IMR-90 (cell line): ENCODE data around the gene FBN1. TPM values are rescaled to one million over a fixed set of nuclear protein-coding genes. Genes with fewer than 3 reads are reported as not detected.

Experiments
- ATAC-seq: fragments of 200-7000 bp; cut with Tn5 transposase; 2 replicates; pipeline ENCODE4 v1.9.1; 2020; ENCODE audit warnings: low read depth, mild to moderate bottlenecking, moderate library complexity
- BruUV-seq: library from RNA; stranded (reverse); fragments of 400-500 nt; replicated peaks from 2 replicates; lab custom pipeline; 2021; lab: Mats Ljungman, UMichigan
- CTCF ChIA-PET: fragments of 300-600 bp; formaldehyde crosslinking; extraction: SDS; loops from one replicate; lab custom pipeline; 2021; ENCODE audit warnings: antibody characterized with exemption; lab: Yijun Ruan, JAX
- POLR2A ChIA-PET: fragments of 300-600 bp; sonication (Branson Sonifier 250); formaldehyde crosslinking; loops from one replicate; lab custom pipeline; 2022; ENCODE audit warnings: antibody characterized with exemption; ENCODE audit not compliant: unreplicated experiment; lab: Charles Lee
- DNase-seq: peaks from one replicate; pipeline ENCODE4 v3.0.0; 2013
- H2AFZ ChIP-seq: replicated peaks from 2 replicates; pipeline ENCODE3; 2013; ENCODE audit warnings: low read length, mild to moderate bottlenecking; ENCODE audit not compliant: poor library complexity
- H2AK5ac ChIP-seq: 2 replicates; pipeline ENCODE4 v1.6.1; 2013; ENCODE audit warnings: low read depth, low read length, inconsistent platforms
- H2AK9ac ChIP-seq: replicated peaks from 2 replicates; pipeline ENCODE3; 2013; ENCODE audit warnings: mild to moderate bottlenecking, low read depth, low read length, moderate library complexity; ENCODE audit not compliant: poor library complexity
- H2BK120ac ChIP-seq: 2 replicates; pipeline ENCODE4 v1.6.1; 2013; ENCODE audit warnings: low read depth, low read length, inconsistent platforms
- H2BK15ac ChIP-seq: 3 replicates; pipeline ENCODE4 v1.6.1; 2013; ENCODE audit warnings: low read depth, low read length, inconsistent platforms
- H2BK20ac ChIP-seq: 2 replicates; pipeline ENCODE4 v1.6.1; 2013; ENCODE audit warnings: low read depth, mild to moderate bottlenecking, inconsistent platforms, low read length, moderate library complexity
- H2BK5ac ChIP-seq: 2 replicates; pipeline ENCODE4 v1.6.1; 2013; ENCODE audit warnings: mild to moderate bottlenecking, low read depth, low read length, inconsistent platforms; ENCODE audit not compliant: poor library complexity, severe bottlenecking
- H3K14ac ChIP-seq: replicated peaks from 2 replicates; pipeline ENCODE4 v1.6.1; 2013; ENCODE audit warnings: low read depth, low read length, inconsistent platforms
- H3K18ac ChIP-seq: 2 replicates; pipeline ENCODE4 v1.6.1; 2013; ENCODE audit warnings: low read depth, low read length, control low read depth
- H3K23ac ChIP-seq: 2 replicates; pipeline ENCODE4 v1.6.1; 2013; ENCODE audit warnings: low read depth, low read length, inconsistent platforms
- H3K27ac ChIP-seq: 2 replicates; pipeline ENCODE4 v1.5.1; 2013; ENCODE audit warnings: mild to moderate bottlenecking, control low read depth, low read length; ENCODE audit not compliant: insufficient read depth
- H3K27me3 ChIP-seq: 2 replicates; pipeline ENCODE4 v1.6.1; 2013; ENCODE audit warnings: low read length; ENCODE audit not compliant: control insufficient read depth, insufficient read depth
- H3K36me3 ChIP-seq: 2 replicates; pipeline ENCODE4 v1.6.1; 2013; ENCODE audit warnings: low read length, mixed read lengths; ENCODE audit not compliant: control insufficient read depth, insufficient read depth
- H3K4ac ChIP-seq: 2 replicates; pipeline ENCODE4 v1.6.1; 2013; ENCODE audit warnings: low read depth, low read length, inconsistent platforms
- H3K4me1 ChIP-seq: 2 replicates; pipeline ENCODE4 v1.6.1; 2013; ENCODE audit warnings: low read length, mixed read lengths; ENCODE audit not compliant: control insufficient read depth, insufficient read depth
- H3K4me2 ChIP-seq: 2 replicates; pipeline ENCODE4 v1.6.1; 2013; ENCODE audit warnings: low read depth, mild to moderate bottlenecking, control low read depth, low read length, moderate library complexity
- H3K4me3 ChIP-seq: 2 replicates; pipeline ENCODE4 v1.5.1; 2013; ENCODE audit warnings: low read depth, mild to moderate bottlenecking, control low read depth, low read length, moderate library complexity; ENCODE audit not compliant: insufficient read depth
- H3K56ac ChIP-seq: 2 replicates; pipeline ENCODE4 v1.6.1; 2013; ENCODE audit warnings: low read length, inconsistent platforms; ENCODE audit not compliant: insufficient read depth; ENCODE audit errors: extremely low read depth
- H3K79me1 ChIP-seq, 2 experiments: 2 replicates each; pipeline ENCODE4 v1.6.1; 2013; ENCODE audit warnings: low read length in 2 of 2, inconsistent platforms in 1 of 2, low read depth in 1 of 2
- H3K9ac ChIP-seq: 2 replicates; pipeline ENCODE4 v1.6.1; 2013; ENCODE audit warnings: low read depth, low read length, control low read depth
- H3K9me1 ChIP-seq: 2 replicates; pipeline ENCODE4 v1.6.1; 2013; ENCODE audit warnings: low read length, inconsistent platforms; ENCODE audit not compliant: insufficient read depth
- H3K9me3 ChIP-seq: 2 replicates; pipeline ENCODE4 v1.6.1; 2013; ENCODE audit warnings: low read length; ENCODE audit not compliant: control insufficient read depth, insufficient read depth
- H4K20me1 ChIP-seq: 2 replicates; pipeline ENCODE4 v1.6.1; 2013; ENCODE audit warnings: low read length, inconsistent platforms; ENCODE audit not compliant: insufficient read depth
- H4K5ac ChIP-seq: 2 replicates; pipeline ENCODE4 v1.6.1; 2013; ENCODE audit warnings: mild to moderate bottlenecking, low read depth, low read length, control low read depth
- H4K8ac ChIP-seq, 2 experiments: 2 replicates each; pipeline ENCODE4 v1.6.1; 2013; ENCODE audit warnings: low read depth in 2 of 2, low read length in 2 of 2, control low read depth in 1 of 2, inconsistent platforms in 1 of 2
- H4K91ac ChIP-seq: 2 replicates; pipeline ENCODE4 v1.6.1; 2013; ENCODE audit warnings: low read depth, low read length, inconsistent platforms; ENCODE audit not compliant: insufficient read depth
- BHLHE40 ChIP-seq: fragments of 150-350 bp; IDR thresholded peaks from 2 replicates; pipeline ENCODE4 v1.6.1; 2016; ENCODE audit warnings: mild to moderate bottlenecking, low read depth, low read length
- CEBPB ChIP-seq: IDR thresholded peaks from 2 replicates; pipeline ENCODE4 v1.6.1; 2012; ENCODE audit warnings: low read depth, low read length, improper control_type of control experiment
- CHD1 ChIP-seq: IDR thresholded peaks from 2 replicates; pipeline ENCODE4 v1.6.1; 2012; ENCODE audit warnings: low read depth, low read length, improper control_type of control experiment
- CTCF ChIP-seq: conservative IDR thresholded peaks from 2 replicates; pipeline ENCODE4 v1.5.1; 2012; ENCODE audit warnings: mild to moderate bottlenecking, low read depth, low read length, improper control_type of control experiment
- ELK1 ChIP-seq: fragments of 150-350 bp; IDR thresholded peaks from 2 replicates; pipeline ENCODE4 v1.6.1; 2016; ENCODE audit warnings: low read depth, mild to moderate bottlenecking, low read length, moderate library complexity, borderline replicate concordance
- FOS ChIP-seq: fragments of 150-350 bp; IDR thresholded peaks from 2 replicates; pipeline ENCODE4 v1.6.1; 2016; ENCODE audit warnings: low read depth, low read length
- MAFK ChIP-seq: IDR thresholded peaks from 2 replicates; pipeline ENCODE4 v1.6.1; 2012; ENCODE audit warnings: low read depth, low read length, improper control_type of control experiment
- MAZ ChIP-seq: IDR thresholded peaks from 2 replicates; pipeline ENCODE4 v1.6.1; 2012; ENCODE audit warnings: low read depth, mild to moderate bottlenecking, low read length, improper control_type of control experiment, moderate library complexity, borderline replicate concordance
- MXI1 ChIP-seq: IDR thresholded peaks from 2 replicates; pipeline ENCODE4 v1.6.1; 2012; ENCODE audit warnings: low read depth, mild to moderate bottlenecking, low read length, moderate library complexity, borderline replicate concordance
- NFE2L2 ChIP-seq: fragments of 150-350 bp; IDR thresholded peaks from 2 replicates; pipeline ENCODE4 v1.6.1; 2016; ENCODE audit warnings: low read depth, mild to moderate bottlenecking, low read length
- POLR2A ChIP-seq: IDR thresholded peaks from 2 replicates; pipeline ENCODE4 v1.6.1; 2012; ENCODE audit warnings: mild to moderate bottlenecking, low read depth, low read length
- RAD21 ChIP-seq: IDR thresholded peaks from 2 replicates; pipeline ENCODE4 v1.6.1; 2012; ENCODE audit warnings: low read length, improper control_type of control experiment
- RCOR1 ChIP-seq: IDR thresholded peaks from 2 replicates; pipeline ENCODE4 v1.6.1; 2012; ENCODE audit warnings: mild to moderate bottlenecking, low read length, improper control_type of control experiment; ENCODE audit not compliant: insufficient replicate concordance
- RFX5 ChIP-seq: IDR thresholded peaks from 2 replicates; pipeline ENCODE4 v1.8.0; 2012; ENCODE audit warnings: low read depth, mild to moderate bottlenecking, low read length, moderate library complexity
- SMC3 ChIP-seq: fragments of 150-350 bp; IDR thresholded peaks from 2 replicates; pipeline ENCODE4 v1.6.1; 2016; ENCODE audit warnings: low read depth, mild to moderate bottlenecking, antibody characterized with exemption, low read length, moderate library complexity
- USF2 ChIP-seq: fragments of 150-350 bp; IDR thresholded peaks from 2 replicates; pipeline ENCODE4 v1.6.1; 2017; ENCODE audit warnings: mild to moderate bottlenecking, antibody characterized with exemption, low read length, low read depth
- dilution Hi-C: fragments of 300-500 bp; cut with HindIII; formaldehyde crosslinking; loops from one replicate; pipeline ENCODE4 v1.14.3; 2018; ENCODE audit warnings: low sequenced_read_pairs; ENCODE audit not compliant: unreplicated experiment
- in situ Hi-C: fragments of 300-500 bp; cut with MboI; formaldehyde crosslinking; loops from 3 replicates; pipeline ENCODE4 v1.14.3; 2019; ENCODE audit warnings: low sequenced_read_pairs, inconsistent platforms, mixed read lengths
- intact Hi-C: fragments of 100-400 bp; cut with micrococcal nuclease; formaldehyde crosslinking; loops from 2 replicates; pipeline ENCODE4 v1.10.0; 2022
- polyA plus RNA-seq, 3 experiments: library from polyadenylated mRNA; depleted of rRNA; stranded (reverse); fragments of >200 nt; gene quantifications; 2 replicates each; pipeline ENCODE4 v1.2.3, GENCODE V29; 2012; ENCODE audit warnings: low replicate concordance in 1 of 3
- total RNA-seq: library from RNA; depleted of rRNA; stranded (reverse); fragments of >200 nt; gene quantifications from 2 replicates; pipeline ENCODE4 v1.2.3, GENCODE V29; 2012

FBN1 gene
- total and polyA plus RNA-seq, 2 of the 4 experiments (the other 2 are of a cell fraction), result 134 to 283 TPM

- H4K8ac ChIP-seq, result no peak overlapping the region
- H3K14ac ChIP-seq, result no peak overlapping the region
- no peaks in the 10 kb centered on the region for H4K20me1 ChIP-seq
- CTCF ChIA-PET, result no interaction called here
- no peak overlapping the region for H3K9ac ChIP-seq
- H2AK5ac ChIP-seq, result no peak overlapping the region
- no peak overlapping the region for H2BK5ac ChIP-seq
- H2BK120ac ChIP-seq, result no peak overlapping the region
- no peak overlapping the region for H3K56ac ChIP-seq
- in situ Hi-C loops, result no loop called here
- peaks cover 5% of the 10 kb centered on the region for H3K4me1 ChIP-seq
- H3K4me2 ChIP-seq, result no peak overlapping the region
- intact Hi-C loops, result no loop called here
- H3K23ac ChIP-seq, result no peak overlapping the region
- no peak overlapping the region for H3K4me3 ChIP-seq
- no peak overlapping the region for H2AFZ ChIP-seq
- no peaks in the 10 kb centered on the region for H3K9me3 ChIP-seq
- H2BK20ac ChIP-seq, result no peak overlapping the region
- TF ChIP-seq RFX5, result no peak
- TF ChIP-seq BHLHE40, result no peak
- no peak for TF ChIP-seq MXI1
- no peak for TF ChIP-seq CEBPB
- TF ChIP-seq POLR2A, result no peak
- TF ChIP-seq NFE2L2, result no peak
- no peak for TF ChIP-seq CTCF
- no peak for TF ChIP-seq CHD1
- no peak for TF ChIP-seq USF2
- TF ChIP-seq ELK1, result no peak
- no peak for TF ChIP-seq FOS
- TF ChIP-seq RCOR1, result no peak
- no peak for TF ChIP-seq MAZ
- TF ChIP-seq RAD21, result no peak
- TF ChIP-seq SMC3, result no peak
- TF ChIP-seq MAFK, result no peak
- no peaks in the 10 kb centered on the region for H3K27me3 ChIP-seq
- H4K91ac ChIP-seq, result no peak overlapping the region
- DNase-seq, result no peak
- dilution Hi-C loops, result no loop called here
- no peak overlapping the region for H4K5ac ChIP-seq
- ATAC-seq, result no peak
- H2BK15ac ChIP-seq, result no peak overlapping the region
- H2AK9ac ChIP-seq, result no peak overlapping the region
- BruUV-seq, result no TSS peak
- H3K36me3 ChIP-seq, result peaks cover 52% of the 10 kb centered on the region
- no peak overlapping the region for H3K27ac ChIP-seq
- peaks cover 8% of the 10 kb centered on the region for H3K9me1 ChIP-seq
- no peak overlapping the region for H3K18ac ChIP-seq
- POLR2A ChIA-PET, result no interaction called here
- H3K79me1 ChIP-seq, result peaks cover 22 to 55% of the 10 kb centered on the region in 2 experiments; a peak in 3 of 4 replicates
- no peak overlapping the region for H3K4ac ChIP-seq
Measured at GRCh38 chr15:48522123-48522522, 123.4 kb downstream of the FBN1 start.
